GM19397 (cell line): ENCODE measurements around the gene CCDC89.
"Not testable (repeated sequence)": the region's sequence is repeated elsewhere in the genome, so short reads cannot be mapped to it uniquely, and the experiment has no call there.

Experiments
- ATAC-seq: cut with Tn5 transposase; IDR thresholded peaks from one replicate; pipeline ENCODE4 v1.9.1; 2021; ENCODE audit warnings: mild to moderate bottlenecking, moderate library complexity; ENCODE audit not compliant: unreplicated experiment

CCDC89 gene

GRCh38 chr11:85694385-85694980 lies 8.5 kb upstream of the CCDC89 start:
- ATAC-seq = no peak

GRCh38 chr11:85685125-85685819 lies 723 bp downstream of the CCDC89 start:
- no peak for ATAC-seq

GRCh38 chr11:85682330-85683305 lies 3.4 kb downstream of the CCDC89 start:
- ATAC-seq = peak; percentile 92

- no peak for ATAC-seq
Measured at GRCh38 chr11:85680897-85681296, 5.1 kb downstream of the CCDC89 start.

GRCh38 chr11:85679576-85679975 lies 6.4 kb downstream of the CCDC89 start:
- ATAC-seq = no peak

- ATAC-seq = no peak
Measured at GRCh38 chr11:85673393-85673792, 12.6 kb downstream of the CCDC89 start.

- no peak for ATAC-seq
Measured at GRCh38 chr11:85672105-85672902, 13.7 kb downstream of the CCDC89 start.

GRCh38 chr11:85670949-85671663 lies 14.9 kb downstream of the CCDC89 start:
- ATAC-seq = not testable (repeated sequence)

GRCh38 chr11:85668157-85668556 lies 17.8 kb downstream of the CCDC89 start:
- ATAC-seq = no peak

GRCh38 chr11:85666687-85667086 lies 19.3 kb downstream of the CCDC89 start:
- no peak for ATAC-seq

GRCh38 chr11:85665733-85666132 lies 20.3 kb downstream of the CCDC89 start:
- no peak for ATAC-seq

GRCh38 chr11:85664615-85665481 lies 21.1 kb downstream of the CCDC89 start, which contains the start of gene CREBZF:
CREBZF (minus strand) TSS chr11:85665129; CDS start chr11:85664875, 254 bp downstream.
- peak; percentile 82 for ATAC-seq

- peak; percentile 67 for ATAC-seq
Measured at GRCh38 chr11:85663753-85664614, 22.0 kb downstream of the CCDC89 start.

GRCh38 chr11:85663080-85663752 lies 22.8 kb downstream of the CCDC89 start:
- no peak for ATAC-seq

GRCh38 chr11:85661972-85662664 lies 23.9 kb downstream of the CCDC89 start:
- no peak for ATAC-seq

- ATAC-seq = no peak
Measured at GRCh38 chr11:85658180-85658579, 27.8 kb downstream of the CCDC89 start.

GRCh38 chr11:85656777-85657176 lies 29.2 kb downstream of the CCDC89 start:
- no peak for ATAC-seq
